HG02973 (cell line): ENCODE measurements around the gene TFR2.

Source experiments
- ATAC-seq: cut with Tn5 transposase; IDR thresholded peaks from one replicate; pipeline ENCODE4 v1.9.1; 2021; ENCODE audit warnings: moderate library complexity; ENCODE audit not compliant: unreplicated experiment

TFR2 gene

DNA sequence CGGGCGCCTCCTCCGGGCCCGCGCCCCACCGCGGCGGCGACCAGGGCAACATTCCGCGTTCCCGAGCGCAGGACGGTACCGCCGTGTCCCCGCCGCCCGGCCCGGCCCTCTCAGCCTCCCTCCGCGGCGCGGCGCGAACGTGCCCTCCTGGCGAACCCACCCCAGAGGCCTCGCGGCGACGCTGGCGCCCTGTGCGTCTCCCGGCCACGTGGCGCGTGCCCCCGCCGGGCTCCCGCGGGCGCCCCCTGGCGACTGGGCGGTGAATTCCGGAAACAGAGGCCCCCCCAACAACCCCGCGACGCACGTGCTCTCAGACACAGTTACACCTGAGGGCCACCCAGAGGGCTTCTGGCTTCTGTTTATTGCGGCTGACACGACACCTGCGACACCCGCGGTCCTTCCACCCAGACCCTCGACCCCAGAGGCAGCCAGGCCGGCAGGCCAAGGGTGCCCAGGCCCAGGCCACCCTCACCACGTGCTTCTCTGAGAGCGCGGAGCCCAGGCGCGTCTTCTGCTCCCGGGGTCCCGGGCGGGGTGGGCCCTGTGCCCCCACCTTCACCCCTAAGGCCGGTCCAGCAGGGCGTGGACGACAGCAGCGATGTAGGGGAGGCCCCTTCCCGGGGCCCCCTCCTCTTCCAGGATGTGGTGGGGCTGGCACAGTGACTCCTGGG, 67.5 kb downstream of the TFR2 start, which contains the start of gene SAP25:
Gene SAP25, minus strand, starts transcription at position 210 of the 671 bp plus-strand sequence. Its CDS starts 158 bp downstream, at position 52.
- ATAC-seq, result no peak

DNA sequence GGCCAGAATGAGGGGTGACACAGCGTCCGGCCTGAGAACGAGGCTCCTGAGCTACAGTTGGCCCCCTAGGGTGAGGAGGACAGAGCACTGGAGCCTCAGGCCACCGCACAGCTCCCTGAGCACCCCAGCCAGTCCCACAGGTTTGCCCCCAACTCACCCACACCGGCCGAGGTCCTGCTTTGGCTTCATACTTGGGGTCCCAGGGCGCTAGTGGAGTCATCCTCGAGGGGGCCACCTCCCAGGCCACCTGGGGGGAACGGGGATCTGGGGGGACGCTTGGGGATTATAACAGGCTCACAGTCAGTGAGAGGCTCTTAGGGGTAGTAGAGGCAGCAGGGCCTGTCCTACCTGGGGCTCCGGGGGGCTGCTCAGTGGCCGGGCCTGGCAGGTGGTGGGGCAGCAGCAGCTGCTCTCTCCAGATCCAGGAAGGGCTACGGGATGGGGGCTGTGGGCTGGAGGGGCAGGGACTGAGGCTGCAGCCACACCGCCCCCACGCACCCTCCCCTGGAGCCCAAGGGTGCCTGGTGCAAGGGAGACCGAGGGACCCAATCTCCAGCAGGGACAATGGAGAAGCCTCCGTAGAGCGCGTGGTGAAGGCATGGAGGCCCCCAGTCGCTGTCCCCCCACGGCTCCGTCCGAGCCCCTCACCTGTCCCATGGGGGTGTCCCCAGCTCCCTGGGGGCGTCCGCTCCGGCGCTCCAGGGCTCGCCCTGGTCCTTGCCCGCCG, 68.2 kb downstream of the TFR2 start:
- no peak for ATAC-seq

DNA sequence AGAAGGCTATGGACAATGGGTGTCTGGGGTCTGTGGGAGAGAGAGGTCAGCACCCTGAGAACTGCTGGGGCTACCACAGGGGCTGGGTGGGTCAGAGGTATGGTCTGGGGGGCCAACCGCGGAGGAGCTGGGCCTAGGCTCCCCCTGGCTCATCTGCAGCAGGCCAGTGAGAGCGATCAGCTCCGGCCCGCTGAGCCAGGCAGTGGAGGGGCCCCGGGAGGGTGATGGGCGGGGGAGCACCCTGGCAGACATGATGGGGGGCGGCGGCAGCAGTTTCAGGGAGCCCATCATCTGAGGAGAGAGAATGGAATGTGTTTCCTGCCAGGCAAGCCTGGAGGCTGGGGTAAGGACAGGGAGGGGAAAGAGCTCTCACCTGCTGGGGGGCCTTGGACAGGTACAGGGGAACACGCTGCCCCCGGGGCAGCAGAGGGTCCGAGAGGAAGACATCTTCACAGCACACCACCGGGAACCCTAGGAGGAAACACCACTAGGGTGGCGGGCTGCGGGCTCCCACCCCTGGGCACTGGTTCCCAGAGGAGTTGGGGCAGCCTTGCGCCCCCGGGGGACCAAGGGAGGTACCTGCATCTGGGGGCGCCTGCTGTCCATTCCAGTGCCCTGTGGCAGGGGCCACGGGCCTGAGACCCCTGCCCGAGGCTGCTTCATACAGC, 68.9 kb downstream of the TFR2 start:
- ATAC-seq, result no peak

DNA sequence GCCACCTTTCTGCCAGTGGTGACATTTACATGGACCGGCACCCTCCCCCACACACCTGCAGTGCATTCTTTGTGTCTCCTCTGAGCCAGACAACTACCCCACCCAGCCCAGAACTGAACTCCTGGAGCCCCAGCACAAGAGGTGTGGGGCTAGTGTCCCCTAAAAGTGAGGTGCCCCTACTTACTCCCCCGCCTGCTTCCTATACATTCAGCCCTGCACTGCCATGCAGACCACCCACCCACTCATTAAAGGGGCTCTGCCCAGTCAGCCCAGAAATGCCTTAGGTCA, 69.6 kb downstream of the TFR2 start:
- no peak for ATAC-seq

DNA sequence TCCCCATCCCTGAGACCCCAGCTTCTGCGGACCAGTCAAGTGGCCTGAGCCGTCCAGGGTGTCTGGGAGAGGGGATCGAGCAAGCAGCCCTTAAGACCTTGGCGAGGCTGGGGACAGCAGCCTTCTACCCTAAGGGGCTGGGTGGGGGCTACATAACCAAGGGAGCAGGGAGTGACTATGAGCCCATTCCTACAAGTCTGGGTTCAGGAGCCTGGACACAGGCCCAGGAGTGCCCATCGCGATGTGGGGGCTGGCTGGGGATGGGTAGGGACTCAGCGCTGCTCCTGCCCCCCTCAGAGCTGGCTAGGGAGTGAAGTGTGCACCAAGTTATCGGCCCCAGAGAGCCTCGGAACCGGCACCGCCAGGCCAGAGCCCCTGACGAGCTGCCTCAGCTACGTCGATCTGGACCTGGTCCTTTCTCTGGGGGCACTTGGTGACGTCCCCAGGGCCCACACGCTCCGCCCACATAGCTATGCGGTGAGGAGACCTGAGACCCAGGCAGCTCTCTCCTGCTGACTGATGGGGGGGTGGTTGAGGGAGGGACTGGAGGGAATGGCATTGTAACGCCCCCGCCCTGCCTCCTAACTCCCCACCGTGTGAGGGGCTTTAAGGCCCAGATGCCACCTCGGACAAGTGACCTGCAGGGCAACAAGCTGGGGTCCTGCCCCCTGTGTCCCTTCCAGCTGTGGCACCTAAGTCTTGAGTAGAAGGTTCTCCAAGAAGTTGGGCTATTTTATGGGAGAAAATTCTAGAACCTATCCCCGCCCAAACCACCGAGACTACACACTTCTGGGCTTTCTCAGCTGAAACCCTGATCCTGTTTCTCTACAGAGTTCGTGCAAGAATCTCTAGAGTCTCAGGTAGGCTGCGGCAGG, 70.2 kb downstream of the TFR2 start:
- no peak for ATAC-seq
